GM21717 (cell line): ENCODE data around the gene UGGT2.
A peak's percentile ranks its signal among the peaks of the same experiment; 100 is the strongest.
"Not testable (repeated sequence)": the region's sequence is repeated elsewhere in the genome, so short reads cannot be mapped to it uniquely, and the experiment has no call there.

ENCODE experiments used
- ATAC-seq: cut with Tn5 transposase; IDR thresholded peaks from one replicate; pipeline ENCODE4 v1.9.1; 2021; ENCODE audit warnings: mild to moderate bottlenecking, moderate library complexity; ENCODE audit not compliant: unreplicated experiment

The UGGT2 gene

DNA sequence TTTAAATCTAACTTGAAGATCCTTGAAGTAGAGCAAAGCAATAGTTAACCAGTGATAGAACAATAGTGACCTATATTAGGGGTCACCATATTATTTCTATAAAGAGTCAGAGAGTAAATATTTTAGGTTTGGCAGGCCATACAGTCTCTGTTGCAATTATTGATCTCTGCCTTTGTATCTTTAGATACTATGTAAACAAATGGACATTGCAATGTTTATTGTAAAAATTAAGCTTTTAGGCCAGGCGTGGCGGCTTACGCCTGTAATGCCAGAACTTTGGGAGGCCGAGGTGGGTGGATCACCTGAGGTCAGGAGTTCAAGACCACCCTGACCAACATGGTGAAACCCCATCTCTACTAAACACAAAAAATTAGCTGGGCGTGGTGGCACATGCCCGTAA is 80.5 kb downstream of the UGGT2 start:
- not testable (repeated sequence) for ATAC-seq

DNA sequence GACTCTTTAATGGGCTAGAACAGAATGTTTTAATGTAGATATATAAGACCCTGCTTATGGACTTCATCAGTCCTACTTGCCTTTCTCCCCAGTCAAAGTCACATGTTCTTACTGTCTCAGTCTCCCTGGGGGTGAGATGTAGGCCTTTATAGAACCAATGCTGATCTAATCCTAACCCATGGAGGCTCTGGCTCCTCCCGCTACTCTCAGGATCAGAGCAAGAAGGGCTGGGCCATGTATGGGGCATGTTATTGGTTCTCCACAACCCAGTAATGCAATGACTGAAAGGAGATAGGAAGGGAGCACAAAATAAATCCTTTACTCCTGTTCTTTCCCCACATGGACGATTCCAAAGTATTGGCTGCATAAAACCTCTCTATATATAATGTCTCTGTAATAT is 82.3 kb downstream of the UGGT2 start:
- ATAC-seq, result no peak

DNA sequence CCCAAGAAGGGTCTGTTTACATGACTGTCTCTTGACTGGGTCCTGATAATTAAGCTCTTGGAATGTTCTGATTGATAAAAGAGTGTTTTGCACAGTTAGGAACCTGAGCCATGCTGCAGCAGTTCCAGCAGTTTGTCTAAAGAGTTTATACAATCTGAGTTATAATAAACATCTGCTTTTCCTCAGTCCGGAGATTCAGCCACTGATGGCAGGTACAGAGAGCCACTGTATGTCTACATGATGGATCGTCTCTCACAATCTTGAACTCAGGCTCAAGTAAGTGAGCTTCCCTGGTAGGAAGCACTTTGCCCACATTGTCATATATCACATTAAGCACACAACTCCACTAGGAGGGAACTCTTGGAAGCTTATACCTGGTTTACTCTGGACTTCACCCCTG is 84.3 kb downstream of the UGGT2 start:
- no peak for ATAC-seq

DNA sequence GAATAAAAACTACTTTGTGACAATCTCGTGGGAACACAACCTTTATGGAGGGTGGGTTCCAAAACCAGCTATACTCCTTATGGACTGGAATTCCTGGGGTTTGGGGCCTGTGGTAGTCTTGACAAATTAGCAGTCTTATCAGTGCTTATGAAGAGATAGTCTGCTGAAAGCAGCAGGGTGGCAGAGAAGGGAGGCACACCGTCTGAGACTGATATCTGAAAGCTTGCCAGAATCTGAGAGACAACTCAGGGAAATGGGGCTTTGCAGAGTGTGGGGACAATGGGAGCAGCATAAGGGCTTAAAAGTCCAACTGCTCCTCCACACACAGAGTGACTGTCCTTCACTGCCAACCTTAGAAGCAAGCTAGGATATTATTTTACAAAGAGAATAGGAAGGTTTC is 95.9 kb downstream of the UGGT2 start:
- ATAC-seq, result no peak

DNA sequence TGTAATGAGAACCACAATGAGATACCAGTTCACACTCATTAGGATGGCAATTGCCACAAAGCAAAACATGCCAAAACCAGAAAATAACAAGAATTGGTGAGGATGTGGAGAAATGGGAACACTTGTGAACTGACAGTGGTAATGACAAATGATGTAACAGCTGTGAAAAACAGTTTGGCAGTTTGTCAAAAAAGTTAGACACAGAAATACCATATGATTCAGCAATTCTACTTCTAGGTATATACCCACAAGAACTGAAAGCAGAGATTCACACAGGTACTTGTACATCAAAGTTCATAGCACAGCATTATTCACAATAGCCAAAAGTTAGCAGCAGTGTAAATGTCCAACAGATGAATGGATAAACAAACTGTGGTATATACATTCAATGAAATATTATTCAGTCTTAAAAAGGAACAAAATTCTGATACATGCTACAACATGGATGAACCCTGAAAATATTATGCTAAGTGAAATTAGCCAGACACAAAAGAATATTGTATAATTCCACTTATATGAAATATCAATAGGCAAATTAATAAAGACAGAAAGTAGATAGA is 96.5 kb downstream of the UGGT2 start:
- ATAC-seq, result no peak

DNA sequence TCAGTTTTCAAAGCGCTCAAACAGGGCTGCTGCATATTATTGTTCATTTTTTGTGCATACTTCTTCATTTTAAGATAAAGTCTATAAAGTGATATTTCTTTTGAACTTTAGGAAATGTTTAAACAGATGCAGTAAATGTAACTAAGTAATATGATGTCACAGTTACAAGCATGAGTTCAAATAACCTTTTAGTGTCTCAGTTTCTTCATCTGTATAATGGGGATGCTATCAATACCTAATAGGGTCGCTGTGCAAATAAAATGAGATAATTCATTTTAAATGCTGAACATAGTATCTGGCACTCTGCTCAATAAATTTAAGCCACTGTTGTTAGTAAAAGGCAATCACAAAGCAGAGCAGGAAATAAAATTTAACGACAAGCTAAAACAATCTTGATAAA is 97.5 kb downstream of the UGGT2 start:
- no peak for ATAC-seq

DNA sequence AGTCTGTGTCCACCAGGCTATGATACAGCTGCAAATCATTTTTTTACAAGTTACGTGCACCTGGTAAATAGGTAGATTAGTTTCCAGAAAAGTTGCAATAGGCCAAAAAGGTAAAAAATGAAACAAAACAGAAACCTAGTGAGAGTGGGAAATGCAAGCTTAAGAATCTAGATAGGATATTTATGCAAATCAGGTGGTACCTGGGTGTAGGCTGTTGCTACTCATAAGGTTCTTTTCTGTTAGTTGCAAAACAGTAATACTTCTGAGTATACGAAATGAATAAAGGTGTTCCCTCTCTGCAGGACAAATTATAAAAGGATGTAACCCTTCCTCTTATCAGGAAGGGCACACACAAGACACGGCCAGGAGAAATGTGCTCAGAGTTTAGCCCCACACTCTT is 97.9 kb downstream of the UGGT2 start:
- peak; percentile 83 for ATAC-seq

DNA sequence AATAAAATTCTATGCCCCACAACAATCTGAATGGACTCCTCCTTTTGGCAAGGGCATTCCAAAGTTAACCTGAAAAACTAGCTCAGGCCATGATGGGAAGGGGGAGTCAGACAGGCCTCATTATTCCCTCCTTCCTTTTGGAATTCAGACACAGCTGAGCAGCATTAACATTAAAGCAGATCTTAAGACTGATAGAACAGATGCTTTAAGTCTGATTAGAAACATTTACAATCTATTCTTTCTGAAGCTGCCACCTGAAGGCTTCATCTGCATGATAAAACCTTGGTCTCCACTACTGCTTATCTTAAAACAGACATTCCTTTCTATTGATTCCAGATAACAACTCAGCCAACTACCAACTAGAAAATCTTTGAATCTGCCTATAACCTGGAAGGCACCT is 98.9 kb downstream of the UGGT2 start:
- no peak for ATAC-seq

DNA sequence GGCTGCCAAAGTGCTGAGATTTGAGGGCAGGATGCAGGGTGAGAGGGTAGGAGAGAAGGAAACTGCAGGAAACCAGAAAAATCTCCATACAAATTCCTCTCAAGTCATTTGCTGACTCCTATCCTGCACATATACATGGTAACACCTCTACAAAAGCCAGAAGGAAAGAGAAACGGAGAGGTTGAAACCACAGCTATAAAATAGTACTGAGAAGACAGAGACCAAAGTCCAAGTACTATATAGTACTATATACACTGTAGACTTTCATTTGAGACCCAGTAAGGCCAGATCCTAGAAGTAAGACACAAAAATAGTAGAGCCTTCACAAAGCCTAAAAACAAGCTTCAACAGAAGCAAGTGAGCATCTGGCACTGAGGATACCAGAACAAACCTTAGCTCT is 103.1 kb downstream of the UGGT2 start:
- ATAC-seq, result no peak

DNA sequence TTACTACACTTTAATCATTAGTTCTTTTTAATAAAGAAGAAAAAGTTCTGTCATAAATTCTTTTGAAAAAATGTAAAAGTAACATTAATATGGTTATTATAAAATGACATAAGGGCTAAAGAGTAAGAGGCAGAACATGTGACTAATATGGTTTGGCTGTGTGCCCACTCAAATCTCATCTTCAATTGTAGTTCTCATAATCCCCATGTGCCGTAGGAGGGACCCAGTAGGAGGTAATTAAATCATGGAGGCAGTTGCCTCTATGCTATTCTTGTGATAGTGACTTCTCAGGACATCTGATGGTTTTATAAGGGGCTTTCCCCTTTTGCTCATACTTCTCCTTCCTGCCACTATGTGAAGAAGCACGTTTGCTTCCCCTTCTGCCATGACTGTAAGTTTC is 104.5 kb downstream of the UGGT2 start:
- ATAC-seq, result no peak

DNA sequence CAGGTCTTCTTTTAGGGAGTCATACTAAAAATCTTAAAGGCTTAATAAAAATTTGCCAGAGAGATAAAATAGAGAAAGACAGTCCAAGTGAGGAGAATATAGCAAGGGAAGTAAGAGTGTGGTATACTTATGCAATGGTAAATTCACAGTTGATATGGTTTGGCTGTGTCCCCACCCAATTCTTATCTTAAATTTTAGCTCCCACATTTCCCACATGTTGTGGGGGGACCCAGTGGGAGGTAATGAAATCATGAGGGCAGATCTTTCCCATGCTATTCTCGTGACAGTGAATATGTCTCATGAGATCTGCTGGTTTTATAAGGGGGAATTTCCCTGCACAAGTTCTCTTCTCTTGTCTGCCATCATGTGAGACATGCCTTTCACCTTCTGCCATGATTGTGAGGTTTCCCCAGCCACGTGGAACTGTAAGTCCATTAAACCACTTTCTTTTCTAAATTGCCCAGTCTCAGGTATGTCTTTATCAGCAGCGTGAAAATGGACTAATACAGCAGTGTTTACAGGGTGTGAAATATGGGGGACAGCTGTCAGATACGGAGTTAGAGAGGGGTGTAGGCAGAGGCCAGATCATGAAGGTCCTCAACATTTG is 115.4 kb downstream of the UGGT2 start:
- ATAC-seq, result no peak

DNA sequence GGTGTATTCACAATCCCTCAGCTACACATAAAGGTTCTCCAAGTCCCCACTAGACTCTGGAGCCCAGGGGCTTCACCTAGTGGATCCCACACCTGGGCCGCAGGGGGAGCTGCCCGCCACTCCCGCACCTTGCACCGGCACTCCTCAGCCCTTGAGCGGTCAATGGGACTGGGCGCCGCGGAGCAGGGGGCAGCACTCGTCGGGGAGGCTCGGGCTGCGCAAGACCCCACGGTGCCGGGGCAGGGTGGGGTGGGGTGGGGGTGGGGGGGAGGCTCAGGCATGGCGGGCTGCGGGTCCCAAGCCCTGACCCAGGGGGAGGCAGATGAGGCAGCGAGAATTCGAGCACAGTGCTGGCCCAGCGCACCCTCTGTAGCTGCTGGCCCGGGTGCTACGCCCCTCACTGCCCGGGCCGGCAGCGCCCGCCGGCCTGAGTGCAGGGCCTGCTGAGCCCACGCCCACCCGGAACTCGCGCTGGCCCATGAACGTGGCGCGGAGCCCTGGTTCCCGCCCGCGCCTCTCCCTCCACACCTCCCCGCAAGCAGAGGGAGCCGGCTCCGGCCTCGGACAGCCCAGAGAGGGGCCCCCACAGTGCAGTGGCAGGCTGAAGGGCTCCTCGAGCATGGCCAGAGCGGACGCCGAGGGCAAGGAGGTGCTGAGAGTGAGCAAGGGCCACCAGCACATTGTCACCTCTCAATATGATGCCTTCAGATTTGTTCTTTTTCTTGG is 121.7 kb downstream of the UGGT2 start:
- no peak for ATAC-seq

DNA sequence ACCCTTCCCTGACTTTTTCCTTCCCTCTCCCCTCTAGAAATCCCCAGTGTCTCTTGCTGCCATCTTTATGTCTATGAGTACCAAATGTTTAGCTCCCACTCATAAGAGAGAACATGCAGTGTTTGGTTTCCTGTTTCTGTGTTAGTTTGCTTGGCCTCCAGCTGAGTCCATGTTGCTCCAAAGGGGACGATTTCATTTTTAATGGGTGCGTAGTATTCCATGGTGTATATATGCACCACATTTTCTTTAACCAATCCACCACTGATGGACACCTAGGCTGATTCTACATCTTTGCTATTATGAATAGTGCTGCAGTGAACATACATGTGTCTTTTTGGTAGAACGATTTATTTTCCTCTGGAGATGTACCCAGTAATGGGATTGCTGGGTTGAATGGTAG is 123.8 kb downstream of the UGGT2 start:
- no peak for ATAC-seq

DNA sequence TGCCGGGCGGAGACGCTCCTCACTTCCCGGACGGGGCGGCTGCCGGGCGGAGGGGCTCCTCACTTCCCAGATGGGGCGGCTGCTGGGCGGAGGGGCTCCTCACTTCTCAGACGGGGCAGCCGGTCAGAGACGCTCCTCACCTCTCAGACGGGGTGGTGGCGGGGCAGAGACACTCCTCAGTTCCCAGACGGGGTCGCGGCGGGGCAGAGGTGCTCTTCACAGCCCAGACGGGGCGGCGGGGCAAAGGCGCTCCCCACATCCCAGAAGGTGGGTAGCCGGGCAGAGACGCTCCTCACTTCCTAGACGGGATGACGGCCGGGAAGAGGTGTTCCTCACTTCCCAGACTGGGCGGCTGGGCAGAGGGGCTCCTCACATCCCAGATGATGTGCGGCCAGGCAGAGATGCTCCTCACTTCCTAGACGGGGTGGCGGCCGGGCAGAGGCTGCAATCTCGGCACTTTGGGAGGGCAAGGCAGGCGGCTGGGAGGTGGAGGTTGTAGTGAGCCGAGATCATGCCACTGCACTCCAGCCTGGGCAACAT is 124.8 kb downstream of the UGGT2 start:
- not testable (repeated sequence) for ATAC-seq

DNA sequence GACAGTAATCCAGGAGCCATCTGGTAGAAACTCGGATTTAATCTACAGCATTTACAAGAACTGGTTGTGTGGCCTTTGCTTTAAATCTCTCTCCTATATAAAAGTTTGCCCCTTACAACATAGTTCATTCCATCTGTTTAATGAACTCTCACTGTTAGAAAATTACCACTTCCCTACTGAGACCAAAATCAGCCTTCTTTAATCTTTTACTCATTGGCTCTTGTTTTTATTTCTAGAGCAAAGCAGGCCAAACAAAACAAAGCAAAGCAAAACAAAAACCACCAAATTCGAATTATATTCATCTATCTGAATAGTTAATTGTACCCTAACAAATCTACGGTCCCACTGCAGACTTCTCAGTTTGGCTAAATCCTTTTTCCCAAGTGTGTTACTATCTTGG is 127.0 kb downstream of the UGGT2 start:
- ATAC-seq, result no peak

DNA sequence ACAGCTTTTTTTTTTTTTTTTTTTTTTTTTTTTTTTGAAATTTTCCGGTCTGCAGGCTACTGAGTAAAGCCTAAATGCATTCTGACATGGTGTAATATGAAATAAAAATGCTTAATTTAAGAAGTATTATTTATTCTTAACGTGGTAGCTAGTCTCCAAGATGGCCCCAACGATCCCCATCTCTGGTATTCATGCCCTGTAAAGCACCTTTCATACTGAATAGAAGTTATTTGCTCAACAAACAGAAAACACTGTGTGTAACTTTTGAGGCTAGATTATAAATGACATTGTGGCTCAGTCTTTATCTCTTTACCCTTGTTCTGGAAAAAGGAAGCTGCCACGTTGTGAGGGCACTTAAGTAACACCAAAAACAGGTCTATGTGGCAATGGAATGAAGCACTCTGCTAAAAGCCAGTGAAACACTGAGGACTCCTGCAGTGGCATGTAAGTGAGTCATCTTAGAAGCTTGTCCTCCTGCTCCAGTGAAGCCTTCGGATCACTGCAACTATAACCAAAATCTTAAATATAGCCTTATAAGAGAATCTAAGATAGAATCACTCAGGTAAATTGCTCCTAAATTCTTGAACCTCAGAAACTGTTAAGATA is 128.7 kb downstream of the UGGT2 start:
- ATAC-seq, result no peak

DNA sequence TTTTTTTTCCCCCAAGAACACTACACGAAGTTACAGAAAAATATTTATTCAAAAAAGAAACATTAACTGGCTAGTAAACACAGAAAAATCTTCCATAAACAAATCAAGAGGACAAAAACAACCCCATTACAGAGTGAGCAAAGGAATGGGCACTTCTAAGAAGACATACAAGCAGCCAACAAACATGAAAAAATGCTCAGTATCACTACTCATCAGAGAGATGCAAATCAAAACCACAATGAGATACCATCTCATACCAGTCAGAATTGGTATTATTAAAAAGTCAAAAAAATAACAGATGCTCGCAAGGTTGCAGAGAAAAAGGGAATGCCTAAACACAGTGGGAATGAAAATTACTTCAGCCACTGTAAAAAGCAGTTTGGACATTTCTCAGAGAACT is 131.7 kb downstream of the UGGT2 start:
- no peak for ATAC-seq

DNA sequence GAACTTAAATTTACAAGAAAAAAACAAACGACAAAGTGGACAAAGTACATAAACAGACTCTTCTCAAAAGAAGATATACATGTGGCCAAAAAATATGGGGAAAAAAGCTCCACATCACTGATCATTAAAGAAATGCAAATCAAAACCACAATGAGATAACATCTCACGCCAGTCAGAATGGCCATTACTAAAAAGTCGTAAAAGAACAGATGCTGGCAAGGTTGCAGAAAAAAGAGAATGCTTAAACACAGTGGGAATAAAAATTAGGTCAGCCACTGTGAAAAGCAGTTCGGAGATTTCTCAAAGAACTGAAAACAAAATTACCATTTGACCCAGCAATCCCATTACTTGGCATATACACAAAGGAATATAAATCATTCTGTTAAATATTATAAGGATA is 132.7 kb downstream of the UGGT2 start:
- ATAC-seq, result no peak

DNA sequence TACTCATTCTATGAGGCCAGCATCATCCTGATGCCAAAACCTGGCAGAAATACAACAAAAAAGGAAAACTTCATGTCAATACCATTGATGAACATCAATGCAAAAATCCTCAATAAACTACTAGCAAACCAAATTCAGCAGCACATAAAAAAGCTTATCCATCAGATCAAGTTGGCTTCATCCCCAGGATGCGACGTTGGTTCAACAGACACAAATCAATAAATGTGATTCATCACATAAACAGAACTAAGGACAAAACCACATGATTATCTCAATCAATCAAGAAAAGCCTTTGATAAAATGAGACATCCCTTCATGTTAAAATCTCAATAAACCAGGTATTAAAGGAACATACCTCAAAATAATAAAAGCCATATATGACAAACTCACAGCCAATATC is 134.3 kb downstream of the UGGT2 start:
- ATAC-seq, result no peak

DNA sequence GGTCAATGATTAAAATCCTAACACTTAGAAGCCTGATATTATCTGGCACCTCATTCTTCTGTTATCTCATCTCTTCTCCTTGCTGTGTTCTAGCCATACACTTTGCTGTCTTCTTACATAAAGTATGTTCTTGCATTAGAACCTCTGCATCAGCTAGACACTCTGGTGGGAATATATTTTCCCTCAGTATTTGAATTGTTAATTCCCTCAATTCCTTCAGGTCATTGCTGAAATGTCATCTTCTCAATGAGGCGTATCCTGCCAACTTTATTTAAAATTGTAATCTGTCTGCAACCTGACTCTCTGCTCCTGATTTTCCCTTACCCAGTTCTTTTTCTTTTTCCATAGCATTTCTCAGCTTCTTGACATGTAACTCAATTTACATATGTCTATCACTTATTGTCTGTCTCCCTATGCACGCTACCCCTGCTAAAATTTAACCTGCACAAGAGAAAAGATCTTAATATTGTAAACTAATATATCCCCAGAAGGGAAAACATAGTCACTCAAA is 138.2 kb downstream of the UGGT2 start:
- ATAC-seq, result no peak

DNA sequence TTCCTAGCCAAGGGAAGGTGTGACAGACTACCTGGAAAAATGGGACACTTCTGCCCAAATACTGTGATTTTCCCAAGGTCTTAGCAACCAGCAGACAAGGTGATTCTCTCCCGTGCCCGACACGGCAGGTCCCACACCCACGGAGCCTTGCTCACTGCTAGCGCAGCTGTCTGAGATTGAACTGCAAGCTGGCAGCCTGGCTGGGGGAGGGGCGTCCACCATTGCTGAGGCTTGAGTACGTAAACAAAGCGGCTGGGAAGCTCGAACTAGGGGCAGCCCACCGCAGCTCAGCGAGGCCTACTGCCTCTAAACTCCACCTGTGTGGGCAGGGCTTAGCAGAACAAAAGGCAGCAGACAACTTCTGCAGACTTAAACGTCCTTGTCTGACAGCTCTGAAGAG is 146.2 kb downstream of the UGGT2 start:
- ATAC-seq, result no peak

DNA sequence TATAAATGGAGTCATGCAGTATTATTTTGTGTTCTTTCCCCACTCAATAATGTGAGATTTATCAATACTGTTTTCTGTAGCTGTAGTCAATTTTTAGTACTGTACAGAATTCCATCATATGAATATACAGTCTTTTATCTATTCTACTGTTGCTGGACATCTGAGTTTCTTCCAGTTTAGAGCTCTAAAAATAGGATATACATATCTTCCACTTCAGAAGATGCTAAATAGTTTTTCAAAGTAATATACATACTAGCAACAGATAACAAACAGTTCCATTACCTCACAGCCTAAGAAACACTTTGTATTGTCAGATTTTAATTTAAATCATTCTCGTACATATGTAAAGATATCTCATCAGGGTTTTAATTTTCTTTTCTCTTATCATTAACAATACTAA is 149.6 kb downstream of the UGGT2 start:
- ATAC-seq, result no peak
